BLaER1 (cell line): ENCODE data around the gene GSTA1.
"Not testable (repeated sequence)": the region's sequence is repeated elsewhere in the genome, so short reads cannot be mapped to it uniquely, and the experiment has no call there.

Experiments used
- H3K27ac ChIP-seq: shearing (Covaris generic); formaldehyde crosslinking; 2 replicates; pipeline ENCODE4 v1.8.1; 2022
- H3K27me3 ChIP-seq: shearing (Covaris generic); formaldehyde crosslinking; 2 replicates; pipeline ENCODE4 v1.8.1; 2022
- H3K36me3 ChIP-seq: shearing (Covaris generic); formaldehyde crosslinking; 2 replicates; pipeline ENCODE4 v1.8.1; 2022
- H3K4me1 ChIP-seq: shearing (Covaris generic); formaldehyde crosslinking; 2 replicates; pipeline ENCODE4 v1.8.1; 2022
- H3K4me2 ChIP-seq: shearing (Covaris generic); formaldehyde crosslinking; 2 replicates; pipeline ENCODE4 v1.8.1; 2022
- H3K4me3 ChIP-seq: shearing (Covaris generic); formaldehyde crosslinking; 2 replicates; pipeline ENCODE4 v1.8.1; 2022
- H3K9ac ChIP-seq: shearing (Covaris generic); formaldehyde crosslinking; 2 replicates; pipeline ENCODE4 v1.8.1; 2022
- H3K9me3 ChIP-seq: shearing (Covaris generic); formaldehyde crosslinking; 2 replicates; pipeline ENCODE4 v1.8.1; 2022
- H4K20me1 ChIP-seq: shearing (Covaris generic); formaldehyde crosslinking; 2 replicates; pipeline ENCODE4 v1.8.1; 2022
- Cebpa-rat ChIP-seq: shearing (Covaris generic); IDR thresholded peaks from 2 replicates; pipeline ENCODE4 v1.8.1; 2022

The GSTA1 gene

DNA sequence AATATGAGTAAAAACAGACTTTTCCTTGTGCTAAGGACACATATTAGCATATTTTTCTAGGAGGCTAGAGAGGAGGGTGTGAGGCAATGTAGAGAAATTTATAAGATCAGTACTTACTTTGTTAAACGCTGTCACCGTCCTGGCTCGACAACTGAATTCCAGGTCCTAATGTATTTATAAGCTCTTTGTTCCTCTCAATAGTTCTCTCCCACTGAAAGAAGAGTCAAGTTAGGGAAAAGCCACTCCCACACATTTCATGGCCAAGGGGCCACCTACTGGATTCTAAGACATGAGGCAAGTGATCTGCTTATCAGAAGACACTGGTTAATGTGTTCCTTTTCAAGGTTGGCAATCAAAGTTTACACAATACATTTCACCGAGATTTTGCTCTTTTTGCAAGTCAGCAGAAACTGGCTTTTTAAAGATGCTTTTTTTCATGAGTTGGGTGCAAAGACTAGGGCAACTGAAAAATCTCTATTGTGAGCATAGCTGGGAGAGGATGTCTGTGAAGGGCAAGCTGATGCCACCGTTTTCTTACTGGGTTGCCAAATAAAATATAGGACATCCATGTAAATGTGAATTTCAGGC lies at the start of gene GSTA1:
Gene GSTA1, minus strand, starts transcription at position 149 of the 588 bp plus-strand sequence. CDS start 4,549 bp downstream, outside the sequence.
- H3K4me2 ChIP-seq, H3K4me3 ChIP-seq, H4K20me1 ChIP-seq, H3K9me3 ChIP-seq, H3K27me3 ChIP-seq, H3K36me3 ChIP-seq, H3K27ac ChIP-seq, H3K9ac ChIP-seq, H3K4me1 ChIP-seq: not testable (repeated sequence)

DNA sequence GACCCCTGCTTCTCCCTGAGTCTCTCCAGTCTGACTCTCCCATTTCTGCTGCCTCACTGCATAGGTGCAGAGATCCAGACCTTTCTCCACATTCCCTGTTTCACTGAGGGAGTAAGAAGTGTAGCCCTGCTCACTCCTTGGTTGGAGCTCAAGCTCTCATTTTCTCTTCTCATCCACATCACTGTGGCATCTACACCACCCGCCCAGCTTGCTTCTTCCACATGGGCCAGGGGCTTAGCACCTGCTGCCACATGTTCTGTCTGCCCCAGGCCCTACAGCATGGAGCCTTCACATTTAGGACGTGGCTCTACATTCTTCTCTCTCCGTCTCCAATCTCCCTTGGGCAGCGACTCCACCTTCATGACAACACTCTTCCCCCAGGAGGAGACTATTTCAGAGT lies 45.5 kb upstream of the GSTA1 start:
- TF ChIP-seq Cebpa-rat, result no peak
- Histone ChIP-seq H3K27me3 (no peaks in the 10 kb centered on the region), H3K4me3 (no peak overlapping the region), H3K4me2 (no peak overlapping the region), H3K27ac (no peak overlapping the region), H3K9ac (no peak overlapping the region), H3K4me1 (no peaks in the 10 kb centered on the region), H3K36me3 (no peaks in the 10 kb centered on the region), H4K20me1 (no peaks in the 10 kb centered on the region), H3K9me3 (peaks cover 17% of the 10 kb centered on the region; the same call in 1 of the 2 replicates)

DNA sequence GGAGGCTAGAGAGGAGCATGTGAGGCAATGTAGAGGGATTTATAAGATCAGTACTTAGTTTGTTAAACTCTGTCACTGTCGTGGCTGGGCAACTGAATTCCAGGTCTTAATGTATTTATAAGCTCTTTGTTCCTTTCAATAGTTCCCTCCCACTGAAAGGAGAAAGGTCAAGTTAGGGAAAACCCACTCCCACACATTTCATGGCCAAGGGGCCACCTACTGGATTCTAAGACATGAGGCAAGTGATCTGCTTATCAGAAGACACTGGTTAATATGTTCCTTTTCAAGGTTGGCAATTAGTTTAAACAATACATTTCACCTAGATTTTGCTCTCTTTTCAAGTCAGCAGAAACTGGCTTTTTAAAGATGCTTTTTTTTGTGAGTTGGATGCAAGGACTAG lies 42.4 kb upstream of the GSTA1 start:
- Histone ChIP-seq H3K4me3 (no peak overlapping the region), H3K9ac (no peak overlapping the region), H3K4me2 (no peak overlapping the region), H3K9me3 (peaks cover 17% of the 10 kb centered on the region; the same call in 1 of the 2 replicates), H4K20me1 (no peaks in the 10 kb centered on the region), H3K4me1 (no peaks in the 10 kb centered on the region), H3K27ac (no peak overlapping the region), H3K27me3 (no peaks in the 10 kb centered on the region), H3K36me3 (no peaks in the 10 kb centered on the region)
- no peak for TF ChIP-seq Cebpa-rat

DNA sequence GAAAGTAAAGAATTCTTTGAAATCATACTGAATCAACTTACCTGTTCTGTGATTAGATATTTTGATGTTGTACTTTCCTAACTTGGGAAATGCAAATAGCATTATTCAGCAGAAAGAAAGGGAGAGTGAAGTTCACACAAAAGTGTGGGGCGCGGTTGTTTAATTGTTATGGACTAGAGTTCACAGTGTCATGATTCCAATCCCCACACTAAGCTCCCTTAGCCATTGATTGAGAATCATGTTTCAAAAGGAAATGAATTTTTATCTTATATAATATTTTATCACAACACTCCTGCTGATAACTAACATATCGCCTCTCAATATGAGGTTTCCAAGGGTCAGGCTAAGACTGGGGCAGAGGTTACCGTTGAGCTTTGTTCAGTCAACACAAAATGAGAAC lies 40.0 kb upstream of the GSTA1 start:
- H4K20me1 ChIP-seq, result no peaks in the 10 kb centered on the region
- no peaks in the 10 kb centered on the region for H3K27me3 ChIP-seq

DNA sequence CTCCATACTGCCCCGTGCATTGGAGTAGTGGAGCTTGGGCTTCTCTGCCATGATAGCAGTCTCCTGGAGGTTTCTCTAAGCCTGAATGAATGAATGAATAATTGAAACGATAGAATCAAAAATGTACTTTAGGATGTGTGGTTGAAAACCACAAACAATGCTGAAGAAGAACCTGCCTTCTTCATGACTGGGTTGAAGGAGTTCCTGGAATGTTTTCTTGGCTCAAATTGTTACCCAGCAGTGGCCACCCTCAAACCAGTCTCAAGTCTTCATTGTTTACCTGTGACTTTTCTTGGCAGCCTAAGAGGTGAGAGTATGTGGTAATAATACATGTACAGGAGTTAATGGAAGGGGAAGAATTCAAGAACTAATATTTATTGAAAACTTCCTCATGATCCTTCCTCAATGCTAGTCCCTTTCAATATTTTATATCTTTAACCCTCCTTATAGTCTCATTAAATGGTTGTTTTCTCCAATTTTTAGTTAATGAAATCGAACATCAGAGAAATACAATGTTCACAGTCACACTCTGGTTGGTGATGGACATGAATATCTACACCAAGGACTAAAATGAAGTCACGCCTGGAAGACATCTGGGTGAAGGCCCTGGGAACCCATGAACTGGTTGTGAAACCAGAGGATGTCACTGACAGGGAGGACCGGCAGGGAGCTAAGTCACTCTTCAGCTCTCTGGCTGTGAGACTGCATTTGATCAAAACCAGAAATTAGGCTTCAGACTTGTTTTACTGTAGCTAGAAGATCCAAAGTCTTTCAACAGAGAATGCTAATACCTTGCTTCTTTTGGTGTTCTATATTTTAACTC lies 37.4 kb upstream of the GSTA1 start, which contains the start of gene GSTA5:
Gene GSTA5, minus strand, starts transcription at position 51 of the 823 bp plus-strand sequence.
- Histone ChIP-seq H3K4me3 (no peak within 1 kb of the TSS), H3K4me1 (no peaks in the 10 kb centered on the region), H3K36me3 (no peaks in the 10 kb centered on the region), H3K9ac (no peak within 1 kb of the TSS), H4K20me1 (no peaks in the 10 kb centered on the region), H3K4me2 (no peak within 1 kb of the TSS), H3K9me3 (no peaks in the 10 kb centered on the region), H3K27ac (no peak within 1 kb of the TSS), H3K27me3 (no peaks in the 10 kb centered on the region)
- no peak for TF ChIP-seq Cebpa-rat

More for the DNA sequence above, 40.0 kb upstream of the GSTA1 start:
- H3K4me1 ChIP-seq, result no peaks in the 10 kb centered on the region
- H3K4me2 ChIP-seq, result no peak overlapping the region
- H3K36me3 ChIP-seq, result no peaks in the 10 kb centered on the region
- no peak overlapping the region for H3K4me3 ChIP-seq
- no peak for TF ChIP-seq Cebpa-rat
- H3K9ac ChIP-seq, result no peak overlapping the region
- no peak overlapping the region for H3K27ac ChIP-seq
- H3K9me3 ChIP-seq, result peaks cover 10% of the 10 kb centered on the region; the same call in 1 of the 2 replicates

DNA sequence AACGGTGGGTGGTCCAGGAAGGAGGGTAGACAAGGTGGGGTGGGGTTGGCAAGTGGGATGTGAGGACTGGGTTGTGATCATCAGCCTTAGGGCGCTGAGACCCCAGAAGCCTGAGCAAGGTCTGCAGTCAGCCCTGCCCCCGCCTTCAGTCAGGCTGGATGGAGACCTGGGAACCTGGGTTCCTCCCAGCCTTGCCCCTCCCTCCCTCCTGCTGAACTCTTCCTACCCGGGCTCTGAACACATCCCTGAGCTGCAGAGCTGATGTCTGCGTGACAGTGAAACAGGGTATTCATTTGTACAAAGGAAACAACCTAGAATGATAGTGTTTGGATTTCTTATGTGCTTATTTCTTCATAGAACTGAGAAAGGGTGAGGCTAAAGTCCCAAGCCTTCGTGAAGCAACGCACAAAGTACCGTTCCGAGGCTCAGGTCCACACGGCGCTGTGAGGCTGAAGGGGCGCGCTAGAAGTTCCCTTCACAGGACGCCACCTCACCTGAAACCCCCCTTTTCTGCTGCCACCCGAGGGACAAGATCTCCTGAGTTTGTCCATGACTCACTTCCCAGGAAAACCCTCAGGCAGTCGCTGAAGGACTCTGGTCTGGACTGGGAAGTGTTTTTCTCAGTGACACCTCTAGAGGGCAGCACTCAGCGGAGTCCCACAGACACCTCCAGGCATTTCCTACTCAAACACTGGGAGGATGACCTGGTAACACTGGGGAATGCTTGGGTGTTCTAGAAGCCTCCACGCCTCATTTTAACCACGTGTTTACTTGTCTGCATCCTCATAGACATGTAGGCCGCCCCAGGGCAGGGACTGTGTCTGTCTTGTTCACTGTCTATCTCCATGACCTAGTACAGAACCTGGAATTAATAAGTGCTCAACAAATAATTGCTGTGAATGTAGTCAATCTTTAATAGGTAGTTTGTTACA lies 35.8 kb upstream of the GSTA1 start:
- H3K36me3 ChIP-seq, result no peaks in the 10 kb centered on the region
- H3K9ac ChIP-seq, result no peak overlapping the region
- H3K27me3 ChIP-seq, result no peaks in the 10 kb centered on the region
- no peaks in the 10 kb centered on the region for H4K20me1 ChIP-seq
- no peak overlapping the region for H3K4me2 ChIP-seq
- no peak overlapping the region for H3K4me3 ChIP-seq
- no peak overlapping the region for H3K27ac ChIP-seq
- TF ChIP-seq Cebpa-rat, result no peak
- H3K4me1 ChIP-seq, result no peaks in the 10 kb centered on the region
- no peaks in the 10 kb centered on the region for H3K9me3 ChIP-seq

DNA sequence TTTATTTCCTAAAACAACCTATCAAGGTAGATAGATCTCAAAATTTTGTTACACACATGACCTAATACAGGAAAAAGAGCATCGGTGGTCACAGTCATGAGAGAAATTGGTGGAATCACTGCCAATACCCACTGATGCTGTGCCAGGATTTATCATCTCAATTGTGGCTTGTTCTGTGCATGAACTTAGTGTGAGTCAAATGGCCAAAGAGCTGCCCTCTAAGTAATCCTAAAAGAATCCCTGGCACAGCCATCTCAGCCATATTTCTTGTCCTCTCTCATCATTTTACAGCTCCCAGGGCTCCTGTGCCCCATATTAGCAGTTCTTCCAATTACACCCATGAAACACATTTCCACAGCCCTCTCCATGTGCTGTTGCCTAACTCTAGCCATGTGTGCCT lies 30.9 kb upstream of the GSTA1 start:
- H3K4me3 ChIP-seq, result no peak overlapping the region
- H3K27ac ChIP-seq, result no peak overlapping the region
- H3K4me2 ChIP-seq, result no peak overlapping the region
- 0 out of 2 replicates have a peak, but pooled peaks cover 3% of the 10 kb centered on the region for H3K9me3 ChIP-seq
- H3K27me3 ChIP-seq, result no peaks in the 10 kb centered on the region
- no peak for TF ChIP-seq Cebpa-rat
- H3K36me3 ChIP-seq, result no peaks in the 10 kb centered on the region
- H3K4me1 ChIP-seq, result no peaks in the 10 kb centered on the region
- H3K9ac ChIP-seq, result no peak overlapping the region
- no peaks in the 10 kb centered on the region for H4K20me1 ChIP-seq

DNA sequence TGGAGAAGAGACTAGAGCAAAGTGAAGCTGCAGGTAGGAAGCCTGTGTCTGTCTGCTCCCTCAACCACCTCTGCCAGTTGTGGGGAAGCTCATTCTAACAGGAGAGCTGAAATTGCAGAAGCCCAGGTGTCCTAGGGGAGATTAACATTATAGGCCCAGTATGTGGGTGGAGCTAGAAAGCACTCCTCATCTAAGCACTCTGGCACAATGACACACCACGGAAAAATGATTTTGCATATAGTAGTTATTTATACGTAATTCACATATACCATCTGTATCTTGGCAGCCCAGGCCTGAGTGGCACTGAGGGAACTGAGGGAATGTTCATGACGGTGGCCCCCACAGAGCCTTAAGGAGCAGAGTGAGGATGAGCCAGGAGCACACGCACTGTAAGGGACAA lies 27.3 kb upstream of the GSTA1 start:
- H3K4me3 ChIP-seq, H3K4me2 ChIP-seq, H3K4me1 ChIP-seq, H3K9ac ChIP-seq, H3K27ac ChIP-seq, H3K36me3 ChIP-seq, H4K20me1 ChIP-seq, H3K9me3 ChIP-seq, H3K27me3 ChIP-seq: not testable (repeated sequence)

DNA sequence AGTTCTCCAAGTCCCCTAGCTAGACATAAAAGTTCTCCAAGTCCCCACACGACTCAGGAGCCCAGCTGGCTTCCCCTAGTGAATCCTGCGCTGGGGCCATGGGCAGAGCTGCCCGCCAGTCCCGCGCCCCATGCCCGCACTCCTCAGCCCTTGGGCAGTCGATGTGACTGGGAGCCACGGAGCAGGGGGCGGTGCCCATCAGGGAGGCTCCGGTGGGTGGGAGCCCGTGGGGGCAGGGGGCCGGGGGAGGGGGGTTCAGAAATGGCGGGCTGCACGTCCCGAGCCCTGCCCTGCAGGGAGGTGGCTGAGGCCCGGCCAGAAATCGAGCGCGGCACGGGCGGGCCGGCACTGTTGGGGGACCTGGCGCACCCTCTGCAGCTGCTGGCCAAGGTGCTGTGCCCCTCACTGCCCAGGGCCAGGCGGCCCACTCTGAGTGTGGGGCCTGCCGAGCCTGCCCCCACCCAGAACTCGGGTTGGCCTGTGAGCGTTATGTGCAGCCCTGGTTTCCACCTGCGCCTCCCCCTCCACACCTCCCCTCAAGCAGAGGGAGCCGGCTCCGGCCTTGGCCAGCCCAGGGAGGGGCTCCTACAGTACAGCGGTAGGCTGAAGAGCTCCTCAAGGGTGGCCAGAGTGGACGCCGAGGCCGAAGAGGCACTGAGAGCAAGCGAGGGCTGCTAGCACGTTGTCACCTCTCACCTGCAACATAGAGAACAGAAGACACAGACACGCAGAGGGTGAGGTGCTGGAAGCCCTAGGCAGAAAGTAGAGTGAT lies 25.6 kb upstream of the GSTA1 start:
- no peak for TF ChIP-seq Cebpa-rat
- Histone ChIP-seq H3K4me3 (no peak overlapping the region), H3K4me1 (no peaks in the 10 kb centered on the region), H3K9me3 (peaks cover 19% of the 10 kb centered on the region), H3K27me3 (no peaks in the 10 kb centered on the region), H4K20me1 (no peaks in the 10 kb centered on the region), H3K4me2 (no peak overlapping the region), H3K9ac (no peak overlapping the region), H3K27ac (no peak overlapping the region), H3K36me3 (no peaks in the 10 kb centered on the region)

DNA sequence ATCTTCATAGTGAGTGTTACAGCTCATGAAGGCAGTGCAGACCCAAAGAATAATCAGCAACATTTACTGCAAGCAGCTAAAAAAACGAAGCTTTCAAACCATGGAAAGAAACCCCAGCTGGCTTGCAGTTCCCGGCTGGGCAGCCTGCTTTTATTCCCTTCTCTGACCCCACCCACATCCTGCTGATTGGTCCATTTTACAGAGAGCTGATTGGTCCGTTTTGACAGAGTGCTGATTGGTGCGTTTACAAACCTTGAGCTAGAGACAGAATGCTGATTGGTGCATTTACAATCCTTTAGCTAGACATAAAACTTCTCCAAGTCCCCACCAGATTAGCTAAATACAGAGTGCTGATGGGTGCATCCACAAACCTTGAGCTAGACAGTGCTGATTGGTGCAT lies 25.0 kb upstream of the GSTA1 start:
- not testable (repeated sequence) for H3K27ac ChIP-seq, H3K4me3 ChIP-seq, H3K9ac ChIP-seq, H3K36me3 ChIP-seq, H4K20me1 ChIP-seq, H3K4me2 ChIP-seq, H3K4me1 ChIP-seq, H3K27me3 ChIP-seq
- peaks cover 19% of the 10 kb centered on the region for H3K9me3 ChIP-seq

DNA sequence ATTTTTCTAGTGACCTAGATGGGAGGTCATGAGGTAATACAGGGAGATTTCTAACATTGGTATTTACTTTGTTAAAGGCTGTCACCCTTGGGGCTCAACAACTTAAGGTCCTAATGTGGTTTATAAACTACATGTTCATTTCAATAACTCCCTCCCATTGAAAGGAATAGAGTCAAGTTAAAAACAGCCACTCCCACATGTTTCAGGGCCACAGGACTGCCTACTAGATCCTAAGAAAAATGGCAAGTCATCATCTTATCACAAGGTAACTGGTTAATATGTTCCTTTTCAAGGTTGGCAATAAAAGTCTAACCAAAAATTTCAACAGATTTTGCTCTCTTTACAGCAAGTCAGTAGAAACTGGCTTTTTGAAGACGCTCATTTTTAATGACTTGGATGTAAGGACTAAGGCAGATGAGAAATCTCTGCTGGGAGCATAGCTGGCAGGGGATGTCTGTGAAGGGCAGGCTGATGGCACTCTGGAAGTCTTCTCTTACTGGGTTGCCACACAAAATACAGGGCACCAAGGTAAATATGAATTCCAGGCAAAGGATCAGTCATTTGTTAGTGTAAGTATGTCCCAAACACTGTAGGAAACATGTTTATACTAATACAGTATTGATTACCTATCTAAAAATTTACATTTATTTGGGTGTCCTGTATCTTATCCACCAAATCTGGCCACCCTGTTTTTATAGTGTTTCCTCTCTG lies 23.6 kb upstream of the GSTA1 start:
- not testable (repeated sequence) for H3K4me1 ChIP-seq, H3K27ac ChIP-seq, H3K4me3 ChIP-seq, H4K20me1 ChIP-seq, H3K4me2 ChIP-seq, H3K9ac ChIP-seq, H3K36me3 ChIP-seq, H3K27me3 ChIP-seq
- H3K9me3 ChIP-seq, result peaks cover 19% of the 10 kb centered on the region
